Loucy (cell line): ENCODE data around the gene CTRB2.
"Not testable (repeated sequence)": the region's sequence is repeated elsewhere in the genome, so short reads cannot be mapped to it uniquely, and the experiment has no call there.

Source experiments
- H2AFZ ChIP-seq: fragments of 200-600 bp; sonication (generic); 2 replicates; pipeline ENCODE4 v1.6.0; 2016; ENCODE audit warnings: antibody characterized with exemption, mild to moderate bottlenecking, low read length, moderate library complexity
- H3F3A ChIP-seq: fragments of 200-600 bp; 2 replicates; pipeline ENCODE4 v1.6.0; 2016; ENCODE audit warnings: antibody characterized with exemption, low read depth, mild to moderate bottlenecking
- H3K27me3 ChIP-seq: fragments of 200-600 bp; sonication (generic); 2 replicates; pipeline ENCODE4 v1.6.1; 2014; ENCODE audit warnings: low read length, mild to moderate bottlenecking; ENCODE audit not compliant: insufficient read depth, poor library complexity, severe bottlenecking
- H3K36me3 ChIP-seq: fragments of 200-600 bp; sonication (generic); 2 replicates; pipeline ENCODE4 v1.6.1; 2016; ENCODE audit warnings: low read length; ENCODE audit not compliant: insufficient read depth
- H3K4me1 ChIP-seq: fragments of 200-600 bp; sonication (generic); 2 replicates; pipeline ENCODE4 v1.5.1; 2014; ENCODE audit warnings: low read length, mild to moderate bottlenecking; ENCODE audit not compliant: insufficient read depth, poor library complexity, severe bottlenecking
- H3K4me2 ChIP-seq: fragments of 200-600 bp; sonication (generic); 2 replicates; pipeline ENCODE4 v1.6.0; 2014; ENCODE audit warnings: antibody characterized with exemption, low read length, low read depth, mild to moderate bottlenecking; ENCODE audit not compliant: poor library complexity, severe bottlenecking
- H3K4me3 ChIP-seq: fragments of 200-600 bp; sonication (generic); 2 replicates; pipeline ENCODE4 v1.5.1; 2014; ENCODE audit warnings: low read length, mild to moderate bottlenecking, mixed read lengths; ENCODE audit not compliant: poor library complexity, severe bottlenecking
- H3K79me2 ChIP-seq: fragments of 200-600 bp; sonication (generic); 2 replicates; pipeline ENCODE4 v1.6.1; 2014; ENCODE audit warnings: low read length; ENCODE audit not compliant: insufficient read depth
- H3K9ac ChIP-seq: fragments of 200-600 bp; sonication (generic); 2 replicates; pipeline ENCODE4 v1.6.0; 2014; ENCODE audit warnings: mild to moderate bottlenecking, low read depth, low read length, moderate library complexity; ENCODE audit not compliant: poor library complexity, severe bottlenecking
- H3K9me2 ChIP-seq: fragments of 200-600 bp; sonication (generic); replicated peaks from 2 replicates; pipeline ENCODE4 v1.6.1; 2016; ENCODE audit warnings: low read depth, low read length, mixed read lengths
- H3K9me3 ChIP-seq: fragments of 200-600 bp; sonication (generic); 2 replicates; pipeline ENCODE4 v1.6.1; 2014; ENCODE audit warnings: mild to moderate bottlenecking, antibody characterized with exemption, low read length, low read depth; ENCODE audit not compliant: insufficient read depth
- H4K20me1 ChIP-seq: fragments of 200-600 bp; sonication (generic); 2 replicates; pipeline ENCODE4 v1.6.0; 2014; ENCODE audit warnings: antibody characterized with exemption, low read length, mild to moderate bottlenecking; ENCODE audit not compliant: insufficient read depth, poor library complexity, severe bottlenecking
- CTCF ChIP-seq: fragments of 200-600 bp; sonication (generic); conservative IDR thresholded peaks from 2 replicates; pipeline ENCODE4 v1.5.1; 2014; ENCODE audit warnings: mild to moderate bottlenecking, antibody characterized with exemption, low read length
- EZH2phosphoT487 ChIP-seq: fragments of 200-600 bp; IDR thresholded peaks from 2 replicates; pipeline ENCODE4 v1.6.1; 2018; ENCODE audit warnings: antibody characterized with exemption, mild to moderate bottlenecking, moderate library complexity, borderline replicate concordance

CTRB2 gene

GRCh38 chr16:75216127-75216526 lies 9.2 kb upstream of the CTRB2 start:
- H3K36me3 ChIP-seq, result no peaks in the 10 kb centered on the region
- H3K27me3 ChIP-seq, result no peaks in the 10 kb centered on the region
- H3K4me1 ChIP-seq, result no peaks in the 10 kb centered on the region
- no peaks in the 10 kb centered on the region for H3F3A ChIP-seq
- H3K9me3 ChIP-seq, result no peaks in the 10 kb centered on the region
- H3K4me2 ChIP-seq, result no peak overlapping the region
- no peaks in the 10 kb centered on the region for H4K20me1 ChIP-seq
- H2AFZ ChIP-seq, result no peak overlapping the region
- no peak for TF ChIP-seq CTCF
- TF ChIP-seq EZH2phosphoT487, result no peak
- H3K9me2 ChIP-seq, result no peaks in the 10 kb centered on the region
- no peak overlapping the region for H3K4me3 ChIP-seq
- no peaks in the 10 kb centered on the region for H3K79me2 ChIP-seq
- no peak overlapping the region for H3K9ac ChIP-seq

- not testable (repeated sequence) for H3K4me1 ChIP-seq, H3F3A ChIP-seq, H4K20me1 ChIP-seq, H3K9me2 ChIP-seq, H3K9me3 ChIP-seq, H2AFZ ChIP-seq, H3K36me3 ChIP-seq, H3K9ac ChIP-seq, H3K27me3 ChIP-seq, H3K79me2 ChIP-seq, H3K4me3 ChIP-seq, H3K4me2 ChIP-seq
Observed at GRCh38 chr16:75211286-75211685, 4.3 kb upstream of the CTRB2 start.

GRCh38 chr16:75209944-75210343 lies 3.0 kb upstream of the CTRB2 start:
- H2AFZ ChIP-seq, result no peak overlapping the region
- no peaks in the 10 kb centered on the region for H3K9me3 ChIP-seq
- no peaks in the 10 kb centered on the region for H3K36me3 ChIP-seq
- TF ChIP-seq EZH2phosphoT487 (no peak), CTCF (no peak)
- H3K27me3 ChIP-seq, result no peaks in the 10 kb centered on the region
- no peak overlapping the region for H3K4me3 ChIP-seq
- H3K79me2 ChIP-seq, result no peaks in the 10 kb centered on the region
- no peak overlapping the region for H3K9ac ChIP-seq
- no peaks in the 10 kb centered on the region for H3F3A ChIP-seq
- no peaks in the 10 kb centered on the region for H3K9me2 ChIP-seq
- H4K20me1 ChIP-seq, result no peaks in the 10 kb centered on the region
- no peaks in the 10 kb centered on the region for H3K4me1 ChIP-seq
- H3K4me2 ChIP-seq, result no peak overlapping the region

- H3K4me3 ChIP-seq, H3K9me2 ChIP-seq, H3F3A ChIP-seq, H3K9me3 ChIP-seq, H3K4me2 ChIP-seq, H3K79me2 ChIP-seq, H3K36me3 ChIP-seq, H4K20me1 ChIP-seq, H3K4me1 ChIP-seq, H2AFZ ChIP-seq, H3K9ac ChIP-seq, H3K27me3 ChIP-seq: not testable (repeated sequence)
Observed at GRCh38 chr16:75209514-75209913, 2.6 kb upstream of the CTRB2 start.
